Natural killer cell (primary cell): ENCODE results near the gene PRDM11. TPM values are rescaled to one million over a fixed set of nuclear protein-coding genes. Genes with fewer than 3 reads are reported as not detected.

Experiments
- ATAC-seq, 3 donors: fragments of 150-1000 bp in 2 of 3; fragments of 200-7000 bp in 1 of 3; cut with Tn5 transposase; 1 replicate in 1 of 3; 2 replicates in 2 of 3; pipeline ENCODE4 v1.10.0; 2021; ENCODE audit warnings: mild to moderate bottlenecking in 2 of 3, moderate library complexity in 2 of 3
- DNase-seq, 2 donors: peaks; one replicate each; pipeline versions ENCODE4 v3.0.0 to v3.0.0-alpha.2; 2013 to 2021; ENCODE audit warnings: mixed read lengths in 1 of 2
- H3K27ac ChIP-seq: one replicate; pipeline ENCODE4 v1.5.1; 2013; ENCODE audit warnings: mild to moderate bottlenecking, low read length
- H3K27me3 ChIP-seq: one replicate; pipeline ENCODE4 v1.6.1; 2013; ENCODE audit warnings: low read length; ENCODE audit not compliant: control insufficient read depth, insufficient read depth
- H3K36me3 ChIP-seq: one replicate; pipeline ENCODE4 v1.6.1; 2013; ENCODE audit warnings: low read length; ENCODE audit not compliant: control insufficient read depth, insufficient read depth
- H3K4me1 ChIP-seq: one replicate; pipeline ENCODE4 v1.6.1; 2013; ENCODE audit warnings: low read length; ENCODE audit not compliant: control insufficient read depth, insufficient read depth
- H3K4me3 ChIP-seq: one replicate; pipeline ENCODE4 v1.5.1; 2013; ENCODE audit warnings: low read length
- H3K9me3 ChIP-seq: one replicate; pipeline ENCODE4 v1.6.1; 2013; ENCODE audit warnings: low read length; ENCODE audit not compliant: control insufficient read depth, insufficient read depth
- H3K27ac Mint-ChIP-seq, 2 donors: one replicate each; pipeline ENCODE4 v1.8.0; 2022; ENCODE audit warnings: mild to moderate bottlenecking in 2 of 2, mixed read lengths in 2 of 2, moderate library complexity in 1 of 2
- H3K27me3 Mint-ChIP-seq, 2 donors: one replicate each; pipeline ENCODE4 v1.8.0; 2022; ENCODE audit warnings: low read depth in 2 of 2, mixed read lengths in 2 of 2
- H3K36me3 Mint-ChIP-seq: one replicate; pipeline ENCODE4 v1.8.0; 2022; ENCODE audit warnings: mixed read lengths
- H3K4me1 Mint-ChIP-seq, 2 donors: one replicate each; pipeline ENCODE4 v1.8.0; 2022; ENCODE audit warnings: mixed read lengths in 2 of 2
- H3K4me3 Mint-ChIP-seq: one replicate; pipeline ENCODE4 v1.8.0; 2022; ENCODE audit warnings: mild to moderate bottlenecking, moderate library complexity, mixed read lengths
- H3K9me3 Mint-ChIP-seq, 2 donors: one replicate each; pipeline ENCODE4 v1.8.0; 2022; ENCODE audit warnings: mixed read lengths in 2 of 2
- CTCF ChIP-seq: fragments of 200-600 bp; IDR thresholded peaks from one replicate; pipeline ENCODE4 v1.8.0; 2022; ENCODE audit warnings: antibody characterized with exemption
- WGBS: methylation state at CpG from one replicate; pipeline ENCODE4 v1.1.7; 2013; ENCODE audit warnings: missing lambda C conversion rate; ENCODE audit not compliant: insufficient coverage; 5-methylcytosine and 5-hydroxymethylcytosine counted together
- intact Hi-C: fragments of 100-400 bp; cut with micrococcal nuclease; formaldehyde crosslinking; loops from one replicate; pipeline ENCODE4 v1.14.2; 2022
- total RNA-seq, 4 donors: library from RNA; stranded (reverse); fragments of 120-200 nt in 1 of 4; gene quantifications; one replicate each; pipeline versions ENCODE4 v1.2.3 to v1.2.4, GENCODE V29; 2013 to 2022

Gene PRDM11
- total RNA-seq, 3 donors from 2014 or later (not counting 1 experiment from before 2014, with no cell fraction given), result 10.3 to 14.7 (median 13.7) TPM

- Mint-ChIP-seq H3K4me1 (peaks cover 2 to 9% of the 10 kb centered on the region in 2 donors), H3K9me3 (no peaks in the 10 kb centered on the region), H3K36me3 (peaks cover 2% of the 10 kb centered on the region), H3K27ac (no peak overlapping the region), H3K27me3 (no peaks in the 10 kb centered on the region), H3K4me3 (no peak overlapping the region)
- no peak for TF ChIP-seq CTCF
- Histone ChIP-seq H3K27me3 (no peaks in the 10 kb centered on the region), H3K36me3 (peaks cover 8% of the 10 kb centered on the region), H3K4me1 (no peaks in the 10 kb centered on the region), H3K4me3 (no peak overlapping the region), H3K9me3 (no peaks in the 10 kb centered on the region), H3K27ac (no peak overlapping the region)
- ATAC-seq, result no peak
- DNase-seq, result no peak
- WGBS, result 93% methylated on average over 7 of the region's 8 CpGs
- intact Hi-C loops, result no loop called here
These were observed 61.7 kb downstream of the PRDM11 start for GRCh38 chr11:45208135-45208534.

- WGBS, result 91% methylated on average over 35 of the region's 35 CpGs
- intact Hi-C loops, result no loop called here
- ATAC-seq (no peak), DNase-seq (no peak)
- no peaks in the 10 kb centered on the region for H3K36me3 Mint-ChIP-seq
- H3K4me1 ChIP-seq, result no peaks in the 10 kb centered on the region
- H3K27me3 Mint-ChIP-seq, result no peaks in the 10 kb centered on the region
- TF ChIP-seq CTCF, result no peak
- peaks cover 0 to 9% of the 10 kb centered on the region in 2 donors for H3K4me1 Mint-ChIP-seq
- no peak overlapping the region for H3K4me3 Mint-ChIP-seq
- no peak overlapping the region for H3K27ac Mint-ChIP-seq
- no peaks in the 10 kb centered on the region for H3K9me3 Mint-ChIP-seq
- H3K4me3 ChIP-seq, result no peak overlapping the region
- H3K27ac ChIP-seq, result no peak overlapping the region
- H3K9me3 ChIP-seq, result no peaks in the 10 kb centered on the region
- H3K36me3 ChIP-seq, result peaks cover 8% of the 10 kb centered on the region
- no peaks in the 10 kb centered on the region for H3K27me3 ChIP-seq
These were observed 62.8 kb downstream of the PRDM11 start for GRCh38 chr11:45209000-45209879.

GRCh38 chr11:45209891-45210699, 63.7 kb downstream of the PRDM11 start:
- Mint-ChIP-seq H3K4me3 (no peak overlapping the region), H3K27ac (no peak overlapping the region), H3K9me3 (no peaks in the 10 kb centered on the region), H3K36me3 (no peaks in the 10 kb centered on the region), H3K27me3 (no peaks in the 10 kb centered on the region), H3K4me1 (peaks cover 7 to 11% of the 10 kb centered on the region in 2 donors)
- no peak overlapping the region for H3K4me3 ChIP-seq
- ATAC-seq (no peak), DNase-seq (no peak)
- H3K4me1 ChIP-seq, result no peaks in the 10 kb centered on the region
- peaks cover 8% of the 10 kb centered on the region for H3K36me3 ChIP-seq
- intact Hi-C loops, result no loop called here
- 46% methylated on average over 29 of the region's 29 CpGs for WGBS
- TF ChIP-seq CTCF, result no peak
- H3K9me3 ChIP-seq, result no peaks in the 10 kb centered on the region
- H3K27ac ChIP-seq, result no peak overlapping the region
- H3K27me3 ChIP-seq, result no peaks in the 10 kb centered on the region
